Mucosa of gallbladder (tissue), 1 donor: ENCODE results near the gene SUPT3H. TPM values are rescaled to one million over a fixed set of nuclear protein-coding genes. Genes with fewer than 3 reads are reported as not detected.

Experiments
- DNase-seq: peaks from one replicate; pipeline ENCODE4 v3.0.0-alpha.2; 2020; ENCODE audit warnings: low spot score
- total RNA-seq: library from RNA; stranded (reverse); gene quantifications from one replicate; pipeline ENCODE4 v1.2.1, GENCODE V29; 2021
- donor health status: DM: no; HTN: no; CAD: no.

The SUPT3H gene
- total RNA-seq, 1 donor from 2014 or later: 5.1 TPM

- DNase-seq: no peak
Measured at GRCh38 chr6:45388328-45388727, 10.6 kb upstream of the SUPT3H start.

GRCh38 chr6:45387236-45387635, 9.5 kb upstream of the SUPT3H start:
- no peak for DNase-seq

- no peak for DNase-seq
Measured at GRCh38 chr6:45386501-45386900, 8.8 kb upstream of the SUPT3H start.

- DNase-seq: no peak
Measured at GRCh38 chr6:45382391-45382790, 4.7 kb upstream of the SUPT3H start.

GRCh38 chr6:45378334-45378926, 696 bp upstream of the SUPT3H start:
- DNase-seq: peak; percentile 14

- no peak for DNase-seq
Measured at GRCh38 chr6:45377043-45377553, 636 bp downstream of the SUPT3H start.

GRCh38 chr6:45376310-45377042, 1.3 kb downstream of the SUPT3H start:
- no peak for DNase-seq

- no peak for DNase-seq
Measured at GRCh38 chr6:45375449-45375848, 2.3 kb downstream of the SUPT3H start.

- no peak for DNase-seq
Measured at GRCh38 chr6:45371924-45372573, 5.7 kb downstream of the SUPT3H start.

GRCh38 chr6:45369870-45370269, 7.9 kb downstream of the SUPT3H start:
- DNase-seq: no peak

GRCh38 chr6:45367999-45368398, 9.7 kb downstream of the SUPT3H start:
- DNase-seq: no peak

- no peak for DNase-seq
Measured at GRCh38 chr6:45366534-45366933, 11.2 kb downstream of the SUPT3H start.

GRCh38 chr6:45365036-45365435, 12.7 kb downstream of the SUPT3H start:
- DNase-seq: no peak

GRCh38 chr6:45364466-45364865, 13.3 kb downstream of the SUPT3H start:
- no peak for DNase-seq

- no peak for DNase-seq
Measured at GRCh38 chr6:45353654-45354053, 24.1 kb downstream of the SUPT3H start.

- no peak for DNase-seq
Measured at GRCh38 chr6:45351667-45352066, 26.1 kb downstream of the SUPT3H start.

- no peak for DNase-seq
Measured at GRCh38 chr6:45351076-45351475, 26.7 kb downstream of the SUPT3H start.

GRCh38 chr6:45350186-45350710, 27.5 kb downstream of the SUPT3H start:
- no peak for DNase-seq

- no peak for DNase-seq
Measured at GRCh38 chr6:45344900-45345299, 32.8 kb downstream of the SUPT3H start.

- no peak for DNase-seq
Measured at GRCh38 chr6:45328523-45328922, 49.2 kb downstream of the SUPT3H start.

- no peak for DNase-seq
Measured at GRCh38 chr6:45327956-45328522, 49.7 kb downstream of the SUPT3H start, which contains the start of gene RUNX2. Gene RUNX2, plus strand, starts transcription at chr6:45328330. Its CDS starts 397 bp downstream, at chr6:45328727.
